GM18520 (cell line): ENCODE data around the gene ACOT8.
"Not testable (repeated sequence)": the region's sequence is repeated elsewhere in the genome, so short reads cannot be mapped to it uniquely, and the experiment has no call there.

Source experiments
- ATAC-seq: cut with Tn5 transposase; IDR thresholded peaks from one replicate; pipeline ENCODE4 v1.9.1; 2021; ENCODE audit not compliant: unreplicated experiment

Gene ACOT8

GRCh38 chr20:45797510-45797909 is 59.7 kb downstream of the ACOT8 start:
- ATAC-seq = not testable (repeated sequence)

DNA sequence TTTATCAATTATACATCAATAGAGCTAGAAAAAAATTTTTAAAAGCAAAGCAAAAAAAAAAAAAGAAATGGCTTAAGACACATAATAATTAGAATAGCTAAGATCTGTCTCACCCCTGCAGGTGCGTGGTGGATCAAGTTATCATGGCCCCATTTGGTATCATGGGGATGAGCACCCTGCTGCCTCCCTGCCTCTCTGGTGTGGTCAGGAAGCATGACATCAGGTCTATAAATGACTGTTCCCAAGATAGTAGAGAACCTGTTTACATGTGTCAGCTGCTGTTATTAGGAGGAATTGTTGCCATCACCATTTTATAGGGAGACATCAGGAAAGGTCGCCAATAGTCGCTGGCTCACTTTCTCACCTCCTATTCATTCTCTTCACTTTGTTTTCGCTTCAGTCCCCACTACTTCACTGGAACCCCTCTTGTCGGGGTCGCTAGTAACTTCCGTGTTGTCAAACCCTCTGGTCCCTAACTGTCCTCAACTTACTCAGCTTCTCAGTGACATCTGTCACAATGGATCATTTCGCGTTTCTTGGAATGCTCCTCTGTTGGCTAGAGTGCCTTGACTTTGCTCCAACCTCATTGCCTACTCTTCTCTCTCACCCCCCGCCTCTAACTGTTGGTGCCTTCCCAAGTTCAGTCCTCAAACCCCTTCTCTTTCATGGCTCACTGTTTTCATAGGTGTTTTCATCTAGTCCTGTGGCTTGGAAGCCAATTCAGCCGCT is 60.7 kb downstream of the ACOT8 start:
- no peak for ATAC-seq

- ATAC-seq = no peak
Measured at GRCh38 chr20:45792317-45793118, 64.7 kb downstream of the ACOT8 start.
